Mesenchymal stem cell (in vitro differentiated cells and primary cell): ENCODE results near the gene RHEB.

Experiments
- DNase-seq: peaks from one replicate; pipeline ENCODE4 v3.0.0-alpha.2; 2013
- H2AFZ ChIP-seq: one replicate; pipeline ENCODE4 v1.6.1; 2013; ENCODE audit warnings: low read depth, mild to moderate bottlenecking, control low read depth, inconsistent platforms, low read length, moderate library complexity
- H2AK5ac ChIP-seq: 2 replicates; pipeline ENCODE4 v1.6.1; 2013; ENCODE audit warnings: low read length, moderate library complexity, mild to moderate bottlenecking, inconsistent platforms; ENCODE audit not compliant: severe bottlenecking
- H2BK120ac ChIP-seq: one replicate; pipeline ENCODE4 v1.6.1; 2013; ENCODE audit warnings: low read depth, mild to moderate bottlenecking, inconsistent platforms, low read length, moderate library complexity
- H2BK12ac ChIP-seq, 2 experiments: one replicate each; pipeline ENCODE4 v1.6.1; 2013; ENCODE audit warnings: inconsistent platforms in 2 of 2, low read length in 2 of 2, mild to moderate bottlenecking in 2 of 2, moderate library complexity in 2 of 2, control low read depth in 1 of 2
- H2BK15ac ChIP-seq: one replicate; pipeline ENCODE4 v1.6.1; 2013; ENCODE audit warnings: mild to moderate bottlenecking, low read depth, inconsistent platforms; ENCODE audit not compliant: poor library complexity, severe bottlenecking
- H2BK5ac ChIP-seq: 2 replicates; pipeline ENCODE4 v1.6.1; 2013; ENCODE audit warnings: low read depth, mild to moderate bottlenecking, low read length, control low read depth, inconsistent platforms; ENCODE audit not compliant: poor library complexity, severe bottlenecking
- H3K14ac ChIP-seq, 2 experiments: one replicate each; pipeline ENCODE4 v1.6.1; 2013; ENCODE audit warnings: inconsistent platforms in 2 of 2, low read length in 2 of 2, control low read depth in 1 of 2, mild to moderate bottlenecking in 1 of 2, moderate library complexity in 1 of 2
- H3K18ac ChIP-seq, 2 experiments: one replicate each; pipeline ENCODE4 v1.6.1; 2013; ENCODE audit warnings: inconsistent platforms in 2 of 2, low read length in 2 of 2, control low read depth in 1 of 2, low read depth in 1 of 2, mild to moderate bottlenecking in 1 of 2
- H3K23ac ChIP-seq, 2 experiments: one replicate each; pipeline ENCODE4 v1.6.1; 2013; ENCODE audit warnings: inconsistent platforms in 2 of 2, low read length in 2 of 2, mild to moderate bottlenecking in 2 of 2, moderate library complexity in 2 of 2, control low read depth in 1 of 2
- H3K27ac ChIP-seq: 2 replicates; pipeline ENCODE4 v1.5.1; 2013; ENCODE audit warnings: mild to moderate bottlenecking, moderate library complexity, low read length, control low read depth, inconsistent platforms; ENCODE audit not compliant: poor library complexity, severe bottlenecking
- H3K27me3 ChIP-seq, 2 experiments: 2 replicates each; pipeline versions ENCODE4 v1.6.1 to v1.7.0; 2013; ENCODE audit warnings: low read length in 2 of 2, mild to moderate bottlenecking in 2 of 2, moderate library complexity in 2 of 2, control low read depth in 1 of 2, inconsistent platforms in 1 of 2; ENCODE audit not compliant: control insufficient read depth in 1 of 2, insufficient read depth in 1 of 2
- H3K36me3 ChIP-seq, 2 experiments: 2 replicates each; pipeline versions ENCODE4 v1.6.1 to v1.7.0; 2013; ENCODE audit warnings: low read length in 2 of 2, control low read depth in 1 of 2, inconsistent platforms in 1 of 2, low read depth in 1 of 2, mild to moderate bottlenecking in 1 of 2; ENCODE audit not compliant: insufficient read depth in 2 of 2, control insufficient read depth in 1 of 2
- H3K4ac ChIP-seq, 2 experiments: one replicate each; pipeline ENCODE4 v1.6.1; 2013; ENCODE audit warnings: inconsistent platforms in 2 of 2, low read length in 2 of 2, mild to moderate bottlenecking in 2 of 2, moderate library complexity in 2 of 2, control low read depth in 1 of 2, low read depth in 1 of 2
- H3K4me1 ChIP-seq: 2 replicates; pipeline ENCODE4 v1.6.1; 2013; ENCODE audit warnings: low read depth, low read length, control low read depth; ENCODE audit not compliant: control insufficient read depth, insufficient read depth
- H3K4me2 ChIP-seq: 2 replicates; pipeline ENCODE4 v1.6.1; 2013; ENCODE audit warnings: low read length, mild to moderate bottlenecking, inconsistent platforms; ENCODE audit not compliant: poor library complexity, severe bottlenecking
- H3K4me3 ChIP-seq, 2 experiments: 2 replicates each; pipeline versions ENCODE4 v1.5.1 to v1.7.0; 2013; ENCODE audit warnings: low read length in 2 of 2, mild to moderate bottlenecking in 2 of 2, control low read depth in 1 of 2, low read depth in 1 of 2; ENCODE audit not compliant: insufficient read depth in 1 of 2
- H3K79me1 ChIP-seq: replicated peaks from 2 replicates; pipeline ENCODE4 v1.6.1; 2013; ENCODE audit warnings: mild to moderate bottlenecking, control low read depth, low read length, inconsistent platforms; ENCODE audit not compliant: poor library complexity, severe bottlenecking
- H3K9ac ChIP-seq: 2 replicates; pipeline ENCODE4 v1.7.0; 2013; ENCODE audit warnings: mild to moderate bottlenecking, low read length, moderate library complexity
- H3K9me3 ChIP-seq: 2 replicates; pipeline ENCODE4 v1.7.0; 2013; ENCODE audit warnings: mild to moderate bottlenecking, low read length; ENCODE audit not compliant: control insufficient read depth
- H4K8ac ChIP-seq: one replicate; pipeline ENCODE4 v1.6.1; 2013; ENCODE audit warnings: inconsistent platforms, mild to moderate bottlenecking, low read length, moderate library complexity
- H4K91ac ChIP-seq: one replicate; pipeline ENCODE4 v1.6.1; 2013; ENCODE audit warnings: mild to moderate bottlenecking, low read length, inconsistent platforms
- WGBS: methylation state at CpG from one replicate; pipeline ENCODE4 v1.1.7; 2013; ENCODE audit warnings: mixed read lengths; 5-methylcytosine and 5-hydroxymethylcytosine counted together

The RHEB gene

DNA sequence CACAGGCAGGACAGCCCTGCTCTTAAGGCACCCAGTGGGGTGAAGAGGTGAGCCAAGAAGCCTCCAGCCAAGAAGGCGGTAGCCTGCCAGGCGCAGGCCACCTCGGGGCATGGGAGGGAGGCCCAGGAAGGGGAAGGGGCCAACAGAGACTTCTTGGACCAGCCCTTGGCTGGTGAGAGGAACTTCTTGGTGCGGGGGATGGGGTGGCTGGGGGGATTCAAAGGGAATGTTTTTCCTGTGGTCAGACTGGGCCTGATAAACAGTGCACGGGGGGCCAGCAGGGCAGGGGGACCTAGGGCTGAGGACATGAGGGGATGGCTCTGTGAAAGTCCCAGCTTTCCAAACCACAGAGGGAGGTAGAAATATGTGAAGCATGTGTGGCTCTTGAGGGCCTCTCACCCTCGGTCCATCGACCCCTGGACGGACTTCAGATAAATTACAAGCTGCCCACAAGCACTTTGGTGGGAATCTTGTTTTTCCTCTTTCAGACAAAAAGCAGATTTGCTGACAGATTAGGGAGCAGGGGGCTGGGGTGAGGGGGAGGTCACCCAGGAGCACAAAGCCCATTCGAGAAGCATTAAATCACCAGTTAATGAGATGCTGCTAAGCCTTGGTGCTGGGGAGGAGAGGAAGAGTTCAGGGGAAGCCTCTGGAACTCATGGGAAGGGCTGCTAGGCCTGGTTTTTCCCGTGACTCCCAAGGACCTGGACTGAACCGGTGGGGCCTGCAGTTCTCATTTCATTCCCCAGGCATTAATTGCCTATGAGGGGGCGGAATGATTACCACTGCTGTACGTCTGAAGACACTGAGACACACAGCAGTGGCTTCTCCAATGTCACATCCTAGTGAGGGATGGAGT is 91.1 kb downstream of the RHEB start:
- Histone ChIP-seq H3K36me3 (no peaks in the 10 kb centered on the region), H2AFZ (no peak overlapping the region), H3K18ac (peak overlapping the region in 1 of 2 experiments; percentile 55), H2BK5ac (no peak overlapping the region), H3K27me3 (peaks cover 0 to 7% of the 10 kb centered on the region in 2 experiments), H2BK15ac (no peak overlapping the region), H3K23ac (no peak overlapping the region), H3K14ac (no peak overlapping the region), H3K4me2 (no peak overlapping the region), H3K27ac (peak overlapping the region; percentile 52), H3K79me1 (no peaks in the 10 kb centered on the region), H3K4ac (no peak overlapping the region), H4K8ac (no peak overlapping the region), H3K9ac (no peak overlapping the region), H3K4me3 (no peak overlapping the region), H4K91ac (no peak overlapping the region), H2BK12ac (no peak overlapping the region), H2BK120ac (no peak overlapping the region), H3K9me3 (no peaks in the 10 kb centered on the region), H3K4me1 (peaks cover 41% of the 10 kb centered on the region), H2AK5ac (peak overlapping the region; percentile 89)
- peak; percentile 88 for DNase-seq
- 8% methylated on average over 13 of the region's 13 CpGs for WGBS

DNA sequence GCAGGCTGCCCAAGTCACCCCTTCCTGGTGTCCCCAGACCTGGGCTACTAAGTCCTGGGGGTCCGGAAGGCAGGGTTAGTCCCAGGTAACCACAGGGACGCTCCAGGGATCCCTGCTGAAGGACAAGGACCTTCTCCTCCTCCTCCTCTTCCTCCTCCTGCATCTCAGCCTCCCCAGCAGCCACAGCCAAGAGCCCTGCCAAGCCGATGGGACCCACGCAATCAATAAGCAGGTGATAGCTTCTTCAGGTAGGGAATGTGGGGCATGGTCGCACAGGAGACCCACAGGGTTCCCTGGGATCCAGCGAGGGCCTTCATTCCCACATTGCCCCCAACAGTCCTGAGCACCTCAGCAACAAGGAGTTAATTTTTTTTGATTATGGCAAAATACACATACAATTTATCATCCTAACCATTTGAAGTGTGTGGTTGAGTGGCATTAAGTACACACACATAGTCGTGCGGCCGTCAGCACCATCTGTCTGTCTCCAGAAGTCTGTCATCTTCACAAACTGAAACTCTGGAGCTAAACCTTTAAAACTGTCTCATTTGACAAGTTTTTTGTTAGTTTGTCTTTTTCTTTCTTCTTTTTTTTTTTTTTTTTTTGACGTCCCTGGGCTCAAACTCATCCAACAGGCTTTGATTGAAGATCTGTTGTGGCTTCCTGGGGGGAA is 91.9 kb downstream of the RHEB start:
- H2AFZ ChIP-seq, result no peak overlapping the region
- no peaks in the 10 kb centered on the region for H3K36me3 ChIP-seq
- WGBS, result 70% methylated on average over 5 of the region's 10 CpGs
- DNase-seq, result peak; percentile 58
- peak overlapping the region; percentile 91 for H2AK5ac ChIP-seq
- H2BK5ac ChIP-seq, result no peak overlapping the region
- H4K8ac ChIP-seq, result no peak overlapping the region
- peak overlapping the region in 1 of 2 experiments; percentile 83 for H2BK12ac ChIP-seq
- no peak overlapping the region for H2BK120ac ChIP-seq
- no peak overlapping the region for H3K14ac ChIP-seq
- H3K23ac ChIP-seq, result peak overlapping the region in 1 of 2 experiments; percentile 34
- H3K4me2 ChIP-seq, result no peak overlapping the region
- peaks cover 1% of the 10 kb centered on the region for H3K9me3 ChIP-seq
- H4K91ac ChIP-seq, result no peak overlapping the region
- peak overlapping the region in 1 of 2 experiments; percentile 55 for H3K18ac ChIP-seq
- peak overlapping the region in 1 of 2 experiments; percentile 13 for H3K4ac ChIP-seq
- H3K79me1 ChIP-seq, result no peaks in the 10 kb centered on the region
- no peaks in the 10 kb centered on the region for H3K27me3 ChIP-seq
- no peak overlapping the region for H3K9ac ChIP-seq
- no peak overlapping the region for H3K4me3 ChIP-seq
- no peak overlapping the region for H2BK15ac ChIP-seq
- peak overlapping the region; percentile 52 for H3K27ac ChIP-seq
- H3K4me1 ChIP-seq, result peaks cover 37% of the 10 kb centered on the region

DNA sequence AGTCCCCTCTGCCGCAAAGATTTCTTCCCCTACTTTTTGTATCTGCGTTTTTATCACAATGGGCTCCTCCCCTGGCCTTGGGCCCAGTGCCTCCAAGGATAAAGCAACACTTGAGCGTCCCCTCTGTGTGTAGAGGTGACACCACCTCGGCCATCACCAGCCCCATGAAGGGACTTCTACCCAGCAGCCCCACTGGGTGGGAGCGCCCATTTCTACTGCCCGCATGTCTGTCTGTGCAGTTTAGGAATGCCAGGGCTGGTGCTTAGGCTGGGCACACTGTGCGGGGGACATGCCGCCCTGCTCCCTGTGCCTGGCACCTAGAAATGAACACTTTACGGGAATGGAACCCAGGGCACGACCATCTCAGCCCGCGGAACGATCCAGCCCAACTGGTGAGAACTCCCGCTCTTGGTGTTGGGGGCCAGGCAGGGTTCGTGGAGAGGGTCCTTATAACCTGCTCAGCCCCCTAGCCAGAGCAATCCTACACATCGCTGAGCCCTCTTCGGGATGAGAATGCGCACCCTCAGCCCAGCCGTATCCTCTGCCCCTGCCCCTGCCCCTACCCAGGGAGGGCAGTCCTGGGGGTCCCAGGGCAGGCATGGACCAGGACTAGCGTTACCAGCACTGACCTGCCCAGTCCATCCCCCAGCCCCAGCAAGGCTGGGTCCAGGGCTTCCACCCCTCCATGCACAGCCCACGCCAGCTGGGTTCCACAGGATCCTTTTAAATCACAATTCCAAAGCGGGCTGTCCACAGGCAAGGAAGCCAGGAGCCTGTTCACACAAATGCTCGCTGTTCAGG is 92.6 kb downstream of the RHEB start:
- H2BK5ac ChIP-seq, result no peak overlapping the region
- peak overlapping the region; percentile 91 for H2AK5ac ChIP-seq
- H2BK12ac ChIP-seq, result peak overlapping the region; percentile 6 to 83
- no peak overlapping the region for H2BK15ac ChIP-seq
- H3K27ac ChIP-seq, result peak overlapping the region; percentile 51
- H2BK120ac ChIP-seq, result no peak overlapping the region
- WGBS, result 97% methylated on average over 23 of the region's 23 CpGs
- no peak overlapping the region for H3K14ac ChIP-seq
- H3K79me1 ChIP-seq, result no peaks in the 10 kb centered on the region
- no peak overlapping the region for H4K91ac ChIP-seq
- no peaks in the 10 kb centered on the region for H3K36me3 ChIP-seq
- H3K4me2 ChIP-seq, result no peak overlapping the region
- H2AFZ ChIP-seq, result no peak overlapping the region
- no peak overlapping the region for H4K8ac ChIP-seq
- H3K4me3 ChIP-seq, result peak overlapping the region in 1 of 2 experiments; percentile 45
- H3K23ac ChIP-seq, result no peak overlapping the region
- H3K9ac ChIP-seq, result peak overlapping the region; percentile 77
- H3K4ac ChIP-seq, result peak overlapping the region in 1 of 2 experiments; percentile 13
- no peak for DNase-seq
- H3K27me3 ChIP-seq, result no peaks in the 10 kb centered on the region
- peak overlapping the region; percentile 28 to 72 for H3K18ac ChIP-seq
- H3K4me1 ChIP-seq, result peaks cover 35% of the 10 kb centered on the region
- H3K9me3 ChIP-seq, result peaks cover 9% of the 10 kb centered on the region
